Measurements from ENCODE around the gene TNFRSF13B.
A peak's percentile ranks its signal among the peaks of the same experiment; 100 is the strongest.

The TNFRSF13B gene

DNA sequence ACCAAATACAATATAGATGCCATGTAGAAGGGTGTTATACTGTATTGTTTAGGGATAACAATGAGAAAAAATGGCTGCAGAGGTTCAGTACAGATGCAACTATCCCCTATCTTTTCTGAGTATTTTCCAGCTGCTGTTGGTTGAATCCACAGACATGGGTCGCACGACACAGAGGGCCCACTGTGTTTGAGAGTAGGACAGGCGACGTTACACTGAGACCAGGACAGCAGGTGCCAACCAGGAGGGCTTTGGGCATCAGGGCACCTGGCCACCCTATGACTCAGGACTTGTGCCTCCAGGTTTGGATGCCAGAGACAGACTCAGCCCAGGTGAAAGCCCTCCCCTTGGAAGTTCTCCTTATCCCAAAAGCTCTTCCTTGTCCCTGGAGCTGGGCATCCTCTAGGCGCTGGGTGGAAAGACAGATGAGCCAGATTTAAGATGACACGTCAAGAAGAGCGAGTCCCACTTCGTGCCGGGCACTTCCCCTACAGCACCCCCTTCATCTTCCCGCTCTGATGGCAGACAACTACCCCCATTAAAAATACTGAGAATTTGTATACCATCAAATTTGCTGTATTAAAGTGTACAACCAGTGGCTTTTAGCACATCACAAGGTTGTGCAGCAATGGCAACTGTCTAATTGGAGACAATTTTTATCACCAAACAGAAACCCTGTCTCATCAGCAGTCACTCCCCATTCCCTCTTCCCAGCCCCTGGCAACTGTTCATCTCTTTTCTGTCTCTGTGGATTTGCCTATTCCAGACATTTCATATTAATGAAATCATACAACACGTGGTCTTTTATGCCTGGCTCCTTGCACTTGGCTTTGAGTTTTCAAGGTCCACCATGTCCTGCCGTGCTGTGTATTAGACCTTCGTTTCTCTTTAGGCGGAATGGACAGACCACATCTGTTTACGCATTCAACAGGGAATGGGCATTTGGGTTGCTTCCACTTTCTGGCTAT lies 30.6 kb downstream of the TNFRSF13B start:
- H3K9me3 Mint-ChIP-seq, result no peaks in the 10 kb centered on the region
- no peaks in the 10 kb centered on the region for H3K4me1 Mint-ChIP-seq
- H3K27ac Mint-ChIP-seq, result no peak overlapping the region
- DNase-seq (no peak), ATAC-seq (no peak)
- H3K4me3 Mint-ChIP-seq, result no peak overlapping the region
- H3K27me3 Mint-ChIP-seq, result peaks cover 22% of the 10 kb centered on the region

DNA sequence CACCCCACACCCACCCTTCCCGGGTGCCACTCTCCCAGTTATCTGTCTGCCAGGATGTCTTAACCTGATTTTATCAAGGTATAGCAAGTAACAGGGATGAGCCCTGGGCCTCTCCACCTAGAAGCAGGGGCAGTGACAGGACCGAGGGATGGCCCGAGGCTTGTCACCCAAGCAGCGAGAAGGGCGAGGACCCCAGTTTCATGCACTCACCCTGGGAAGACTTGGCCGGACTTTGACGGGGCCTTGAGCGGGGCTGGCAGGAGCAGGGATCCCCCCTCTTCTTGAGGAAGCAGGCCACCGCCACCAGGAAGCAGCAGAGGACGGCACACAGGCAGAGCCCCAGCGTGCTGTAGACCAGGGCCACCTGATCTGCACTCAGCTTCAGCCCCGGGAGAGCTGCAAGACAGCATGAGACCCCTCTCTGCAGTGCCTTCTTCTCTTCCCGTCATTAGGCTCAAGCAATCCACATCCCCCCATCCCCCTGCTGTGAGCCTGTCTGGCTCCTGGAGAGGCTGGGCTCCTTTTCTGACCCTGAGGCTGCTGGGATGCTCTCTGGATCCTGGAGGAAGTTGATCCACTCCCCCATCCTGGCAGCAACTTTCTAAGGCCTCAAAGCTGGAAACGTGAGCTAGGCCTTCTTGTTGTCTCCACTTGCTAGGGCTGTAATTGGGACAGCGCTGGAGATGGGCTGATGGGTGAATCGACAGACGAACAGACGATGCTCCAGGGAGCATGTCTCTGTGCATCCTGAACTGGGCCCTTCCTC lies 31.6 kb downstream of the TNFRSF13B start:
- no peak for ATAC-seq
- no peak overlapping the region for H3K4me3 Mint-ChIP-seq
- H3K4me1 Mint-ChIP-seq, result no peaks in the 10 kb centered on the region
- no peaks in the 10 kb centered on the region for H3K9me3 Mint-ChIP-seq
- DNase-seq, result peak in 1 of 2 donors; percentile 2
- H3K27me3 Mint-ChIP-seq, result peaks cover 15% of the 10 kb centered on the region
- no peak overlapping the region for H3K27ac Mint-ChIP-seq

DNA sequence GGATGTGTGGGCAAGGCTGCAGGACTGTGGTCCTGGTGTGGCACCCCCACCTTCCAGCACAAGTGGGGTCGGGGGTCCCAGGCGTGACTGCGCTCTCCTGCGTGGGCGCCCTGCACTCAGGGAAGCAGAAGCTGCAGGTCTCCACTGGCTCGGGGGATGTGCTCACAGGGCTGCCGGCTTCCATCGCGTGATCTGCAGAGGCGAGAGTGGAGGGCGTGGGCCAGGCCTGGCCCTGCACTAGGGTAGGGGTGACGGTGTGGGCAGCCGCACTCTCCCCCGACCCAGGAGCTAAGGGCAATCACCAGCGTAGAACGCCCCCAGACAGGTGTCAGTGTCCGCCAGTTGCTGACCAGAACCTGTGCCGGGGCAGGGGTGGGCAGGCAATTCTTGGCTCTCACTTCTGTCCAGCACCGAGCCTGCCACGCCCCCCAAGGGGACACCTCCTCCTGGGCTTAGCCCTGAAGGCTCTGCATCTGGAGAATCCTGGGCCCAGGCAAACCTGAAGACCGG lies 32.3 kb downstream of the TNFRSF13B start:
- Mint-ChIP-seq H3K27ac (no peak overlapping the region), H3K9me3 (no peaks in the 10 kb centered on the region), H3K4me1 (no peaks in the 10 kb centered on the region), H3K4me3 (no peak overlapping the region), H3K27me3 (peaks cover 15% of the 10 kb centered on the region)
- no peak for ATAC-seq
- DNase-seq, result peak in 1 of 2 donors; percentile 2

DNA sequence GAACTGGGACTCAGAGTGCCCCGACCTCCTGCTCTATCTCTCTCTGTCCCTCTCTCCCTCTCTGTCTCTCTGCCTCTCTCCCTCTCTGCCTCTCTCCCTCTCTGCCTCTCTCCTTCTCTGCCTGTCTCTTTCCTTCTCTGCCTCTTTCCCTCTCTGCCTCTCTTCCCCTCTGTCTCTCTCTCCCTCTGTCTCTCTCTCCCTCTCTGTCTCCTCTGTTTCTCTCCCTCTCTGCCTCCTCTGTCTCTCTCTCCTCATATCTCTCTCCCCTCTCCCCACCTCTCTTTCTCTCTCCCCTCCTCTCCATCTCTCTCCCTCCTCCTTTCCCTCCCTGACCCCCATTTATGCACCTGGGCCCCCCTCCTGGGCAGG lies 32.7 kb downstream of the TNFRSF13B start:
- no peak for DNase-seq
- no peak for ATAC-seq
- peak overlapping the region in 1 of 2 donors; percentile 35 for H3K27ac Mint-ChIP-seq
- no peaks in the 10 kb centered on the region for H3K4me1 Mint-ChIP-seq
- H3K27me3 Mint-ChIP-seq, result peaks cover 14% of the 10 kb centered on the region
- no peak overlapping the region for H3K4me3 Mint-ChIP-seq
- no peaks in the 10 kb centered on the region for H3K9me3 Mint-ChIP-seq

DNA sequence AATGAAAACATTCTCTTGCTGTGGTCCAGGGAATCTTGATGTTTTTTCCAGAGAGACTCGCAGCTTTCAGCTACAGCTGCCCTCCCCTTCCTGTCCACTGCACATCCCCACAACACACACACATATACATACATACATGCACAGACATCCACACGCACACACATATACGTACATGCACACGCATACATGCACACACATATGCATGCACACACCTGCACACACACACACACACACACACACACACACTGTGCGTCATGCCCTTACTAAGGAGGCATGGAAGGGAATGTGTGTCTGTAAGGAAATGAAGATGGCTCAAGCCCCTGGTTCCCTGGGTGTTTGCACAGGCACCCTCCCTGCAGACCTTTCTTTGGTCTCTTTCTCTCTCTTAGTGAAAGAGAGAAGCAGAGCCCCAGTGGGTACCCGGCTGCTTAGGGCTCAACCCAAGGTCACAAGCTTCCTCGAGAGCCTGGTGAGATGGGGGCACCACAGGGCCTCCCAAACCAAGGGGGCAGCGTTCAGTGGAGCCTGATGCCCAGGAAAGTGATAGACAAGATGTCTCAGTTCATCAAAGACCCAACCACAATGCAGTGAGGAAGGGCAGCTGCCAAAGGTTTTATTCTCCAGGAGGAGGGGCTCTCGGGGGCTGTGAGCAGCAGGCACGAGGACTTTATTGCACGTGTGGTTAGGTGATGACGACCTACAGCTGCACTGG lies 33.3 kb downstream of the TNFRSF13B start:
- Mint-ChIP-seq H3K27me3 (peaks cover 9% of the 10 kb centered on the region), H3K4me3 (no peak overlapping the region), H3K27ac (peak overlapping the region in 1 of 2 donors; percentile 35), H3K9me3 (no peaks in the 10 kb centered on the region), H3K4me1 (no peaks in the 10 kb centered on the region)
- ATAC-seq (no peak), DNase-seq (peak in 1 of 2 donors; percentile 6)

DNA sequence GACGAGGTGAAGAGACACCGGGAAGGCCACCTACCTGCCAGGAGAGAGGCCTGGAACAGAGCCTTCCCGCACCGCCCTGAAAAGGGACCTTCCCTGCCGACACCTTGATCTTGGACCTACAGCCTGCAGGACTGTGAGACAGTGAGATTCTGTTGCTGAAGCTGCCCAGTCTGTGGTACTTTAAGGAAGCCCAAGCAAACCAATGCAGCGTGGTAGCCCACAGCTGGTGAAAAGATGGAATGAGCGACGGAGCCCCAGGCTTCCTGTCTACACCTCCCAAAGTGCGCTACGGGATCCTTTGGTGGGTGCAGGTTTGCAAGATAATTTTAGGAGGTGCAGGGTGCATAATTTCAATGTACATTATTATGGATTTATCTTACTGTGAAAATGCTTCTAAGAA lies 33.9 kb downstream of the TNFRSF13B start:
- H3K27ac Mint-ChIP-seq, result no peak overlapping the region
- DNase-seq (peak in 1 of 2 donors; percentile 3), ATAC-seq (no peak)
- H3K27me3 Mint-ChIP-seq, result peaks cover 7% of the 10 kb centered on the region
- H3K4me3 Mint-ChIP-seq, result no peak overlapping the region
- no peaks in the 10 kb centered on the region for H3K4me1 Mint-ChIP-seq
- no peaks in the 10 kb centered on the region for H3K9me3 Mint-ChIP-seq

DNA sequence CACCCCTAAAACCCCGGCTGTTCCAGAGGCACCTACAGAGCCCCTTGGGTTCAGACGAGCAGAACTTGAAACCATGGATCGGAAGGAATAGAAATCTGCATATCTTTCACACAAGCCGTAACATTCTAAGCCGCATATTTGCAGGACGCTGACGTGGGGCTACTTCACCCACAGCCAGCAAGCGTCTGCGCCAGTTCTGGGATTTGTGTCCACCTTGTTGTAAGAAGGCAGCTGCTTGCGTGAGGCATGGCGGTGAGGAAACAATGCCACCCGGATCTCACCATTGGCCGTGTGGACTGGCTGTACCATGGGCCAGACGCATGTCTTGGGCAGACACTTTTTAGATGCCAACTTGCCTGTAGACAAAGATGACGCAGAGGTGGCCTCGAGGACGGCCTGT lies 34.5 kb downstream of the TNFRSF13B start:
- no peak overlapping the region for H3K27ac Mint-ChIP-seq
- H3K9me3 Mint-ChIP-seq, result no peaks in the 10 kb centered on the region
- DNase-seq, result peak in 1 of 2 donors; percentile 1
- peaks cover 7% of the 10 kb centered on the region for H3K27me3 Mint-ChIP-seq
- no peaks in the 10 kb centered on the region for H3K4me1 Mint-ChIP-seq
- no peak for ATAC-seq
- H3K4me3 Mint-ChIP-seq, result no peak overlapping the region

DNA sequence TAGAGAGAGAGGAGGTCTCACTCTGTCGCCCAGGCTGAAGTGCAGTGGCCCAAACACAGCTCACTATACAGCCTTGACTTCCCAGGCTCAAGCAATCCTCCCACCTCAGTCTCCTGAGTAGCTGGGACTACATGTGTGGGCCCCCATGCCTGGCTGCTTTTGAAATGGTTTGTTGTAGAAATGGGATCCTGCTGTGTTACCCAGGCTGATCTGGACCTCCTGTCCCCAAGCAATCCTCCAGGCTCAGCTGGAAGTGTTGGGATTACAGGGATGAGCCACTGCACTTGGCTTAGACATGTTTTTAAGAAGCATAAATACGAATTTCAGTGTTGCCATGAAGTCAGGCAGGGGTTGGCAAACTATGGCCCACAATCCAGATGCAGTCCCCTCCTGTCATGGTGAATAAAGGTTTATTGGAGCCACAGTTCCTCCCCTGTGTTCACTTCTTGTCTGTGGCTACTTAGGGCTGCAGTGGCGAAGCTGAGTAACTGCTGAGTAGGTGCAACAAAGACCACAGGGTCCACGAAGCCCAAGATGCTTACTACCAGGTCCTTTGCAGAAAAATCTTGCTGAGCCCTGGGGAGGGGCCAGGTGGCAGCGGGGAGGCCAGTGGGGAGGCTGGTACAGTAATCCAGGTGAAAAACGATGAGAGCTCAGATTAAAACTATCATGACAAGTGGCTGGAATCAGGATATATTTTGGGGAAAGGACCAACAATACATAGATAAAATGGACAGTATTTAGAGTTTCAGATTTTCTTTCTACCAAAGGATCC lies 35.2 kb downstream of the TNFRSF13B start:
- no peaks in the 10 kb centered on the region for H3K4me1 Mint-ChIP-seq
- H3K27ac Mint-ChIP-seq, result no peak overlapping the region

DNA sequence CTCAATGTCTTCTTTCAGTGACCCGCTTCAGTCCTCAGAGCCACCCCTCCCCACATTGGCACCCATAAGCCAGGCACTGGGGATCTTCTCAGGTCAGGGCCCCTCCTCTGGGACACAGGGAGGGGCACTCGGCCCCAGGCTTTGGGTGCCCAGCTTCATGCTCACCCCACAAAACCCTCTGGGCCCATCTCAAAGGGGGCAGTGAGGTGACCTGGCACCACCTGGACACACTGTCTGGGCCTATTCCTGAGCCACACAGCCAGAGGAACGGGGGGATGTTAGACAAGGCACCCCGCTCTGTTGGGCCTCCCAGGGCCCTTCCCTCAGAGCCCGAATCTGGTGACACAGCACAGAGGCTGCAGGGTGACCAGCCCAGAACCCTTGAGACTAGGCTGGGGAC lies 36.1 kb downstream of the TNFRSF13B start:
- Mint-ChIP-seq H3K9me3 (no peaks in the 10 kb centered on the region), H3K4me3 (no peak overlapping the region), H3K4me1 (no peaks in the 10 kb centered on the region), H3K27ac (peak overlapping the region in 1 of 2 donors; percentile 51), H3K27me3 (peaks cover 7% of the 10 kb centered on the region)
- no peak for ATAC-seq
- peak in 1 of 2 donors; percentile 4 for DNase-seq

More for the DNA sequence above, 35.2 kb downstream of the TNFRSF13B start:
- Mint-ChIP-seq H3K27me3 (peaks cover 7% of the 10 kb centered on the region), H3K4me3 (no peak overlapping the region), H3K9me3 (no peaks in the 10 kb centered on the region)
- DNase-seq (no peak), ATAC-seq (no peak)

DNA sequence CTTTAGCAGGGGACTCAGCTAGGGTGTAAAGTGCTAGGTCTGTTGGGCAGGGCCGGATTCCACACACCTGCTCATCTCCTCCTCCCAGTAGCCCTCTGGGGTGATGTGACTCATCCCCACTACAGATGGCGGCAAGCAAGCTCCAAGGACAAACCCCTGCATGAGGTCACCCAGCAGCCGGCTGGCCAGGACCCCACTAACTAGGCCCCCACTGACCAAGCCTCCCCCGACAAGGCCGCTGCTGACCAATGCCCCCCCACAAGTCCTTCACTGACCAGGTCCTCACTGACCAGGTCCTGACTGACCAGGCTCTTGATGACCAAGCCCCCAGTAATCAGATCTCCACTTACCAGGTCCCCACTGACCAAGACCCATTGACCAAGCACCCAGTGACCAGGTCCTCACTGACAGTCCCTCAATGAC lies 36.7 kb downstream of the TNFRSF13B start:
- Mint-ChIP-seq H3K27ac (peak overlapping the region in 1 of 2 donors; percentile 42), H3K27me3 (peaks cover 7% of the 10 kb centered on the region), H3K9me3 (no peaks in the 10 kb centered on the region), H3K4me1 (no peaks in the 10 kb centered on the region), H3K4me3 (no peak overlapping the region)
- ATAC-seq, result no peak
- peak in 1 of 2 donors; percentile 7 for DNase-seq

DNA sequence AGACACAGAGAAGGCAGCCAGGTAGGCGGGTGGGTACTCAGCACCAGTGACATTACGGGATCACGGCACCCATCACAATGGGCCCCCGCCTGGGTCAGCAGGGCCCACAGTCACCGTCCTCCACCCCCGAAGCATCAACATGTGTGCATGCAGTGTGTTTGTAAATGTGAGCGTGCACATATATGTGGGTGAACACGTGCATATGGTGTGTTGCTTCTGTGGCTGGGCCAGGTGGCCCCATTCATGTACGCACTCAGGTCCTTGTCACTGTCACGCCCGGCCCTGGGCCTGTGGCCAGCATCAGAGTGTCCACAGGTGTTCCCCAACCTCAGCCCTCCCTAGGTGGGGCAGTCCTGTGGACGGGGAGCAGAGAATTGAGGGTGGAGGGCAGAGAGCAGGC lies 37.1 kb downstream of the TNFRSF13B start:
- peaks cover 7% of the 10 kb centered on the region for H3K27me3 Mint-ChIP-seq
- no peak overlapping the region for H3K27ac Mint-ChIP-seq
- no peak overlapping the region for H3K4me3 Mint-ChIP-seq
- H3K4me1 Mint-ChIP-seq, result no peaks in the 10 kb centered on the region
- DNase-seq (peak in 1 of 2 donors; percentile 6), ATAC-seq (no peak)
- no peaks in the 10 kb centered on the region for H3K9me3 Mint-ChIP-seq

DNA sequence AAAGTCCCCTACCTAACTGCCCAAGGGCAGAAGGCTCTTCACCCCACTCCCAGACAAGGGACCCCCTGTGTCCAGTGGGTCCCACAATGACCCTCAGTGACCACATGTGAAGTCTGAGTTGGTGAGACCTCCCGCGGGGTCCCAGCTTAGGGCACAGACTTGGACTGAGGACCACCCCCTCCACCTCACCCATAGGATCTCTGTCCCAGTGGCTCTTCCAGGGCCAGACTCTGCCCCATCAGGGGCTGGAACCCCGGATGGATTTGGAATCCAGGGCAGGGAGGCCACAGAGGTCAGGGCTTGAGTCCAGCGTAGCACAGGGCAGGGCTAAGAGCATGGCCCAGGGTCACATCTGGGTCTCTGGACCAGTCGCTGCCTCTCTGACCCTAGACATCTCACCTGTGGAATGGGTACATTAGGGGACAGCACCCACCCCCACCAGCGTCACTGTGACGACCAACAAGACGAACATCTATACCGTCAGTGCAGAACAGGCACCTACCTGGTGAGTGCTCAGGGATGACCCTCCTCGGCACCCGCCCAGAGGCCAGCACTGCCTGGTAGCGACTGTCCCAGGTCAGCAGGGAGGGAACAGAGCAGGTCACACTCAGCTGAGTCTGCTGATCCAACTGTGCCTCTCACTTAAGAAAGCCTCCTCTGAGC lies 37.7 kb downstream of the TNFRSF13B start:
- Mint-ChIP-seq H3K27me3 (peaks cover 7% of the 10 kb centered on the region), H3K4me1 (no peaks in the 10 kb centered on the region), H3K4me3 (no peak overlapping the region), H3K9me3 (no peaks in the 10 kb centered on the region), H3K27ac (peak overlapping the region in 1 of 2 donors; percentile 76)
- ATAC-seq (peak; percentile 27), DNase-seq (no peak)

DNA sequence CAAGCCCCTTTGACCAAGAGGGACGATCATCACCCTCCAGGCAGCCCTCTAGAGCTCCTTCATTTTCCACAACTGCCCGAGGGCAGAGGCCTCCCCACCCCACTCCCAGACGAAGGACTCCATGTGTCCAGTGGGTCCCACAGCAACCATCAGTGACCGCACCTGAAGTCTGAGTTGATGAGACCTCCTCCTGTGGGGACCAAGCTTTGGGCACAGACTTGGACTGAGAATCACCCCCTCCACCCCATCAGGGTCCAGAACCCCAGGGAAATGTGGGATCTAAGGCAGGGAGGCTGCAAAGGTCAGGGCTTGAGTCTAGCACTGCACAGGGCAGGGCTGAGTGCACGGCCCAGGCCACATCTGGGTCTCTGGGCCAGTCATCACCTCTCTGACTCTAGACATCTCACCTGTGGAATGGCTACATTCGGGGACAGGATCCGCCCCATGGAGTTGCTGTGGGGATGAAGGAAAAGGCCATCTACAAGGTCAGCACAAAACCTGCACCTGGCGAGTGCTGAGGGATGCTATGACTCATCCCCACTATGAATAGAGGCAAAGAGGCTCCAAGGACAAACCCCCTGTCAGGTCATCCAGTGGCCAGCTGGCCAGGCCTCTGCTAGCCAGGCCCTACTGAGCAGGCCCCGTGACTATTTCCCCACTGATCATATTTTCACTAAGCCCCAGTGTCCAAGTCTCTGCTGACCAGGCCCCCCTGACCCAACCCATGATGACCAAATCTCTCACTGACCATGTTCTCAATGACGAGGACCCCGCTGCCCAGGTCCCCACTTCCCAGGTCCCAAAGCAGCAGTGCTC lies 38.4 kb downstream of the TNFRSF13B start:
- ATAC-seq (no peak), DNase-seq (no peak)
- Mint-ChIP-seq H3K27ac (peak overlapping the region in 1 of 2 donors; percentile 76), H3K4me1 (no peaks in the 10 kb centered on the region), H3K27me3 (peaks cover 7% of the 10 kb centered on the region), H3K9me3 (no peaks in the 10 kb centered on the region), H3K4me3 (no peak overlapping the region)
